GM21528 (cell line): ENCODE results near the gene HPCAL1.

Experiments used
- ATAC-seq: cut with Tn5 transposase; IDR thresholded peaks from one replicate; pipeline ENCODE4 v1.9.1; 2021; ENCODE audit warnings: mild to moderate bottlenecking, moderate library complexity; ENCODE audit not compliant: unreplicated experiment, low FRiP score

HPCAL1 gene

GRCh38 chr2:10320575-10320931, 17.8 kb downstream of the HPCAL1 start:
- ATAC-seq = no peak

DNA sequence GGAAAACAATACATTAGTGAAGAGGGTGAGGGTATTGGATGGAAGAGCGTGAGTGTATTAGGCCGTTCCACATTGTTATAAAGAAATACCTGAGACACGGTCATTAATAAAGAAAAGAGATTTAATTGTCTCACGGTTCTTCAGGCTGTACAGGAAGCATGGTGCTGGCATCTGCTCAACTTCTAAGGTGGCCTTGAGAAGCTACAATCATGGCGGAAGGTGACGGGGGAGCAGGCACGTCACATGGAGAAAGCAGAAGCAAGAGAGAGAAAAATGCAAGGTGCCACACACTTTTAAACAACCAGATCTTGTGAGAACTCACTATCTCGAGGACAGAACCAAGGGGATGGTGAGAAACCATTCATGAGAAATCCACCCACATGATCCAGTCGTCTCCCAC, 18.2 kb downstream of the HPCAL1 start:
- no peak for ATAC-seq

- no peak for ATAC-seq
Observed at GRCh38 chr2:10321622-10322021, 18.9 kb downstream of the HPCAL1 start.

- ATAC-seq = no peak
Observed at GRCh38 chr2:10322481-10322880, 19.8 kb downstream of the HPCAL1 start.

GRCh38 chr2:10322973-10323372, 20.3 kb downstream of the HPCAL1 start:
- no peak for ATAC-seq

- no peak for ATAC-seq
Observed at GRCh38 chr2:10323535-10323934, 20.8 kb downstream of the HPCAL1 start.

DNA sequence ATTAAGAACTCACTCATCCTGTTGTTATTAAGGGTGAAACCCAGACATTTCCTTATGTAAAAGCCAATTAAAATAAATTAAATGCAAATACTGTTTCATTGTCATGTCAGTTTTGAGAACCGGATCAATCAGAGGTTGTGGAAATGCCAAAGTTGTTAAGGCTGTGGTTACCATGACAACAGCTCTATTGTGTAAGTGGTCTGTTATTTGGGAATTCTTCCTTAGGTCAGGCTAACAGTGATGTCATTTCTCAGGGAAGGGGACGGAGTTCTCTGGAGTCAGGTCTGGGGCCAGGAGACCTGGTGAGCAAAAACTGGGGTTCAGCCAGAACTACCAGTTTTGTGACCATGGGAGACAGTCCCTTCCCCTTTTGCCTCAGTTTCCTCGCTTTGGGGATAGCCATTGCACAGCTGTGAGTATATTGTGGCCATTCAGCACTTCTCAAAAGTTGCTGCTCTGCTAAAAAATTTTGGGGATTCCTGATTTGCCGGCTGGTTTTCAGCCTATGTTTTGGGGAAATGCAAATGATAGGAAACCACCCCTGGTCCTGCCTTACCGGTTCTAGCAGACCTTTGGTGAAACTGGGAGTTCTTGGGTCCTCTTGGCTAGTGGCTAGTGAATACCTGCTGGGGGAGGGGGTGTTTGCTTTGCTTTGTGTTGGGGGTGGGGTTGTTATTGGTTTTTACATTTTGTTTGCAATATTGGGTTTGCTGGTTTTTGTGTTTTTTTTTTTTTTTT, 21.6 kb downstream of the HPCAL1 start:
- ATAC-seq = no peak

GRCh38 chr2:10325278-10326145, 22.8 kb downstream of the HPCAL1 start:
- no peak for ATAC-seq

DNA sequence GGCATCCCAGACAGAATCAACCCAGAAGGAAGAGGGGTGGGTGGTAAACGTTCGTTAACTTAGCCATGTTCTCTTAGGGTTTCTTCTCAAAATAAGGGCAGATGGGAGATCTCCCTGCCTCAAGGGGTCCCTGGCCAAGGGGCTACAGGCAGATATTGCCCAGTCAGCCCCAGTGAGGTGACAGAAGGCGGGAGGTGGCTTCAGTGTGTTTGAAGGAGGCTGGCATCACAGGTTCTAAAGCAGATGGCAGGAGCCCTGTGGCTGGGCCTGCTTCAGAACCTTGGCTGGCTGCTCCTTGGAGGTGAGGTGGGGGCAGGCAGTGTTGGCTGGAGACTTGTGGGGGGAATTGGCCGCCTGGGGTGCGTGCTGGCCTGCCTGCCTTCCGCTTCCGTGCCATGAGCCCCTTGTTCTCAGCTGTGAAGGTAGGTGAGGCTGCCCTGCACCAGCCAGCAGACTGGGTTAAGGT, 23.5 kb downstream of the HPCAL1 start:
- no peak for ATAC-seq

DNA sequence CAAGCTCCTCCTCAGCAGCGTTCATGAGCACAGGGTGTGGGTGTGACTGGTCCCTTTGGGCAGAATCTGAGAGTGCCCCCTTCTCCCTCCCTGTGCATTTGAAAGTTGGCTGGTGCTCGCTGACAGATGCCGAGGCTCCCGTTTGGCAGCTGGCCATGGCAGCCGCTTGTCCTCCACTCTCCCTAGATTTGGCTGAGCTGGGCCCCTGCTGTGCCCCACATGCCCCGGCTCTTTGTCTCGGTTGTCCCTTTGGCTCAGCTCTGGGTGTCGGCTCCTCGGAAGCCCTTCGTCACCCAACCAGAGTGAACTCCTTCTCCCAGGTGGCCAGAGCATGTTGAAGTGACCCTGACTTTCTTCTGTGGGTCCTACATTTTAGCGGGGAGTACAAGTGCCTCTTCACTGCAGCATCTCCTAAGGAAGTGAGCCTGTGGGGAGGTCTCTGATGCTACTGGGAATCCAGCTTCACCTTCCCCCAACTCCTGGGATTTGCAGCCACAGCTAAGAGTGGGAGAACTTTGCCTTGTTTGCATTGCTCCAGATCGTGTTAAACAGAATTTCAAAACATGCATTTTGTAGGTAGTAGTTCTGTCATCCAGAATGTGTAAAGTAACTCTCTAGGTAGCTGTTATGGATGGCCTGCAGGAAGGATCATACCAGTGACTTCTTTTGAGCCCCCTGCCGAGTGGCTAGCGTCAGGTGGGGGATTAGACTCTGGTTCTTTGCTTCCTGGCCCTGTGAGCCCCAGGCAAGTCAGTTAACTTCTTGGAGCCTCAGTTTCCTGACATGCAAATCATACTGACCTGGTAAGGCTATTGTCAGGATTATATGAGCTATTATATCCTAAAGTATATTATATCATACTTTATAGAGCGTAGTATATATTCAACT, 24.2 kb downstream of the HPCAL1 start:
- no peak for ATAC-seq

- no peak for ATAC-seq
Observed at GRCh38 chr2:10327896-10328669, 25.4 kb downstream of the HPCAL1 start.

DNA sequence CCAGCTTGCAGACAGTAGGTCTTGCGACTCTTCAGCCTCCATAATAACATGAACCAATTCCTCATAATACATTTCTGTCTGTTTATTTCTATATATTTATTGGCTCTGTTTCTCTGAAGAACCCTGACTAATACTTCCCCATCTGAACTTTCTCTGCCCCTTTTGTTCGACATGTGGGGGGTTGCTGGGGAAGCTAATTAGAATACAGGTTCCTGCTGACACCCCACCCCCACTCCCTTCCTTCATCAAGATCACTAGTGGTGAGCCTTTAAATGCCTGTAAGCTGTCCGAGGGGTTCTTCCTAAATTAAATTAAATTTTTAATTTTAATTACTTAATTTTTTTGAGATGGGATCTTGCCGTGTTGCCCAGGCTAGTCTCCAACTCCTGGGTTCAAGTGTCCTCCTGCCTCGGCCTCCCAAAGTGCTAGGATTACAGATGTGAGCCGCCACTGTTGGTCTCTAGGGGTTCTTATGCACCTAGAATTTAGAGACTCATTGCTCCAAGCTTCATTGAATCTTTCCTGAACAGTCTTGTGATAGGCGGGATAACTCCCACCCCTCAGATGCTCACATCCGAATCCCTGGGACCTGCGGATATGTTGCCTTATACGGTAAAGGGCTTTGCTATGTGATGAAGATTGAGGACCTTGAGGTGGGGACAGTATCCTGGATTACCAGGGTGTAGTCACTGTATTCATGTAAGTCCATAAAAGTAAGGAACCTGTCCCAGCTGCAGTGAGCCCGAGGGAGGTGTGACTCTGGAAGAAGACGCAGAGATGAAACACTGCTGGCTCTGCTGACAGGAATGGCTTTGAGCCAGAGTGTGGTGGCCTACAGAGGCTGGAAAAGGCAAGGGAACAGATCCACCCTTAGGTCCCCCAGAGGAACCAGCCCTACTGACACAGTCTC, 26.2 kb downstream of the HPCAL1 start:
- ATAC-seq = no peak

DNA sequence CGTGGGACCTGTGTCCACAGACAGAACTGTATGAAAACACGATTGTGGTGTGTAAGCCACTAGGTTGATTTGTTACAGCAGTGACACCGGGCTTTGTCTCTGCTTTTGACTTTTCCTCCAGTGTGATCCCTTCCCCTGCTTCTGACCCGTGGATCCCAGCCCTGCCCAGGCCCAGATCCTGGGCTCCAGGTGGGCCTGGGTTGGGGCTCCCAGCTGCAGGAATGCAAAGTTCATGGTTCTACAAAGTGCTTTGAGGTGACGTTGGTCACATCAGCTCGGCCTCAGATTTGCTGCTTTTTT, 26.8 kb downstream of the HPCAL1 start:
- ATAC-seq = no peak

GRCh38 chr2:10329880-10330699, 27.4 kb downstream of the HPCAL1 start:
- no peak for ATAC-seq

GRCh38 chr2:10330700-10331026, 28.0 kb downstream of the HPCAL1 start:
- no peak for ATAC-seq

DNA sequence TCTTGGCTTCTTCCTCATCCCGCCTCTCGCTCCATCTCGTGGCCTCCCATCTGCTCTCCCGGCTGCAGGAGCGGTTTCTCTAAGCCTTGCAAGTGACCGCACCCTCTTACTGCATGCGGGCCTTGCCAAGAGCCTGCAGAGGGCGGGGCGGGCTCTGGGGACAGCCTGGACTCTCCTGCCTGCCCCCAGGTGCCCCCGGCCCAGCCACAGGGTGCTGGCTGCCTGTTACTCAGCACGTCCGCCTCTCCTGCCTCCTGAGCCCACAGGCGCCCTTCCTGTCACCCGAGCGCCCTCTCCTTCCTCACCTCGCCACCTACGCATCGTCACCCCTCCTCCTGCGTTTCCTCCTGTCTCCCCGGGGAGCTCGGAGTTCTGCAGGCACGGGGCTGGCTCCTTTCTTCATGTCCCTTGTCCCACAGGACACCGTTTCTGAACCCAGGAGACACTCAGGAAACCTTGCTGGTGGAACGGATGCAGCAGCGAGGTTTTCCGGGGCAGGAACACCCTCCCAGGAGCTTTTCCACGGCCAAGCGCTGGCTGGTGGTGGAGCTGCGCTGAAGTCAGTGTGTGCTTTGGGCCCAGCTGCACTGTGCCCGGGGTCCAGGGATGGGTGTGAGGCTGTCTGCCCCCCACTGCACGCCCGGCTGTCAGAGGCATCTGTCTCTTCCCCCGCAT, 28.5 kb downstream of the HPCAL1 start:
- ATAC-seq = peak; percentile 63

GRCh38 chr2:10331702-10332401, 29.1 kb downstream of the HPCAL1 start:
- peak; percentile 24 for ATAC-seq
